GM21825 (cell line): ENCODE data around the gene GNPDA2.
"Not testable (repeated sequence)": the region's sequence is repeated elsewhere in the genome, so short reads cannot be mapped to it uniquely, and the experiment has no call there.

Experiments used
- ATAC-seq: cut with Tn5 transposase; IDR thresholded peaks from one replicate; pipeline ENCODE4 v1.9.1; 2021; ENCODE audit warnings: mild to moderate bottlenecking, moderate library complexity; ENCODE audit not compliant: unreplicated experiment

GNPDA2 gene

GRCh38 chr4:44726038-44726871 is at the start of gene GNPDA2:
Gene GNPDA2, minus strand, starts transcription at chr4:44726556. Its CDS starts 4,349 bp downstream, at chr4:44722207.
- ATAC-seq, result peak; percentile 96

GRCh38 chr4:44772340-44772739 is 46.0 kb upstream of the GNPDA2 start:
- no peak for ATAC-seq

- ATAC-seq, result no peak
Measured at GRCh38 chr4:44771789-44772188, 45.4 kb upstream of the GNPDA2 start.

GRCh38 chr4:44766453-44766852 is 40.1 kb upstream of the GNPDA2 start:
- ATAC-seq, result no peak

- ATAC-seq, result no peak
Measured at GRCh38 chr4:44765116-44765515, 38.8 kb upstream of the GNPDA2 start.

GRCh38 chr4:44761306-44761705 is 35.0 kb upstream of the GNPDA2 start:
- no peak for ATAC-seq

GRCh38 chr4:44760142-44760898 is 34.0 kb upstream of the GNPDA2 start:
- no peak for ATAC-seq

- no peak for ATAC-seq
Measured at GRCh38 chr4:44756559-44756958, 30.2 kb upstream of the GNPDA2 start.

GRCh38 chr4:44740201-44740600 is 13.8 kb upstream of the GNPDA2 start:
- no peak for ATAC-seq

- no peak for ATAC-seq
Measured at GRCh38 chr4:44738615-44739014, 12.3 kb upstream of the GNPDA2 start.

- ATAC-seq, result no peak
Measured at GRCh38 chr4:44736900-44737299, 10.5 kb upstream of the GNPDA2 start.

GRCh38 chr4:44728694-44729093 is 2.3 kb upstream of the GNPDA2 start:
- ATAC-seq, result not testable (repeated sequence)

GRCh38 chr4:44727471-44727870 is 1.1 kb upstream of the GNPDA2 start:
- ATAC-seq, result no peak

GRCh38 chr4:44725726-44726037 is 674 bp downstream of the GNPDA2 start:
- no peak for ATAC-seq

GRCh38 chr4:44725166-44725565 is 1.2 kb downstream of the GNPDA2 start:
- ATAC-seq, result no peak

GRCh38 chr4:44722001-44722400 is 4.4 kb downstream of the GNPDA2 start:
- no peak for ATAC-seq

- no peak for ATAC-seq
Measured at GRCh38 chr4:44720371-44720770, 6.0 kb downstream of the GNPDA2 start.

GRCh38 chr4:44716597-44716996 is 9.8 kb downstream of the GNPDA2 start:
- ATAC-seq, result no peak

GRCh38 chr4:44713125-44713524 is 13.2 kb downstream of the GNPDA2 start:
- ATAC-seq, result no peak

- ATAC-seq, result no peak
Measured at GRCh38 chr4:44704673-44705072, 21.7 kb downstream of the GNPDA2 start.

- no peak for ATAC-seq
Measured at GRCh38 chr4:44701037-44701436, 25.3 kb downstream of the GNPDA2 start.

- no peak for ATAC-seq
Measured at GRCh38 chr4:44700427-44700826, 25.9 kb downstream of the GNPDA2 start.
